Measurements from ENCODE around the gene COMMD1.

GRCh38 chr2:61988462-61989366 is 83.2 kb downstream of the COMMD1 start:
- no peak for TF ChIP-seq CTCF (IDR thresholded peaks at IDR 0.05; ENCODE audit: poor library complexity)
- no peak for TF ChIP-seq EZH2 (IDR thresholded peaks at IDR 0.05; ENCODE audit: borderline replicate concordance)

Data from hepatocyte (in vitro differentiated cells).